Loucy (cell line): ENCODE measurements around the gene CTNS.

Source experiments
- CTCF ChIP-seq: fragments of 200-600 bp; sonication (generic); conservative IDR thresholded peaks from 2 replicates; pipeline ENCODE4 v1.5.1; 2014; ENCODE audit warnings: mild to moderate bottlenecking, antibody characterized with exemption, low read length
- EZH2phosphoT487 ChIP-seq: fragments of 200-600 bp; IDR thresholded peaks from 2 replicates; pipeline ENCODE4 v1.6.1; 2018; ENCODE audit warnings: antibody characterized with exemption, mild to moderate bottlenecking, moderate library complexity, borderline replicate concordance

- TF ChIP-seq EZH2phosphoT487 (no peak), CTCF (no peak)
Measured at GRCh38 chr17:3598078-3598477, 38.5 kb upstream of the CTNS start.
